GM19397 (cell line): ENCODE data around the gene DHRS7B.
"Not testable (repeated sequence)": the region's sequence is repeated elsewhere in the genome, so short reads cannot be mapped to it uniquely, and the experiment has no call there.

ENCODE experiments used
- ATAC-seq: cut with Tn5 transposase; IDR thresholded peaks from one replicate; pipeline ENCODE4 v1.9.1; 2021; ENCODE audit warnings: mild to moderate bottlenecking, moderate library complexity; ENCODE audit not compliant: unreplicated experiment

The DHRS7B gene

GRCh38 chr17:21176773-21177395, 50.1 kb downstream of the DHRS7B start:
- ATAC-seq: no peak

- ATAC-seq: no peak
Measured at GRCh38 chr17:21177401-21177800, 50.6 kb downstream of the DHRS7B start.

- ATAC-seq: no peak
Measured at GRCh38 chr17:21177854-21178600, 51.3 kb downstream of the DHRS7B start.

- no peak for ATAC-seq
Measured at GRCh38 chr17:21183468-21183867, 56.7 kb downstream of the DHRS7B start.

- no peak for ATAC-seq
Measured at GRCh38 chr17:21184570-21184969, 57.8 kb downstream of the DHRS7B start.

GRCh38 chr17:21185061-21185460, 58.3 kb downstream of the DHRS7B start:
- no peak for ATAC-seq

GRCh38 chr17:21186399-21187187, 59.8 kb downstream of the DHRS7B start:
- ATAC-seq: no peak

- no peak for ATAC-seq
Measured at GRCh38 chr17:21189361-21189760, 62.6 kb downstream of the DHRS7B start.

GRCh38 chr17:21190078-21190477, 63.3 kb downstream of the DHRS7B start:
- ATAC-seq: no peak

GRCh38 chr17:21191698-21192097, 64.9 kb downstream of the DHRS7B start:
- ATAC-seq: no peak

GRCh38 chr17:21192414-21192813, 65.7 kb downstream of the DHRS7B start:
- not testable (repeated sequence) for ATAC-seq

- no peak for ATAC-seq
Measured at GRCh38 chr17:21193031-21193430, 66.3 kb downstream of the DHRS7B start.

GRCh38 chr17:21194226-21194625, 67.5 kb downstream of the DHRS7B start:
- no peak for ATAC-seq

GRCh38 chr17:21194703-21195102, 67.9 kb downstream of the DHRS7B start:
- ATAC-seq: no peak

- ATAC-seq: no peak
Measured at GRCh38 chr17:21196126-21196525, 69.4 kb downstream of the DHRS7B start.

GRCh38 chr17:21198411-21198810, 71.6 kb downstream of the DHRS7B start:
- ATAC-seq: no peak

GRCh38 chr17:21199311-21199710, 72.5 kb downstream of the DHRS7B start:
- no peak for ATAC-seq

- no peak for ATAC-seq
Measured at GRCh38 chr17:21199856-21200255, 73.1 kb downstream of the DHRS7B start.

GRCh38 chr17:21200590-21201297, 74.0 kb downstream of the DHRS7B start:
- no peak for ATAC-seq

- ATAC-seq: no peak
Measured at GRCh38 chr17:21201298-21201595, 74.5 kb downstream of the DHRS7B start.

GRCh38 chr17:21201874-21202273, 75.1 kb downstream of the DHRS7B start:
- ATAC-seq: no peak
